BLaER1 treated with 17β-estradiol and CSF1 and Interleukin-3, amounts not matched to agents 10 nM and 100 nM (cell line): ENCODE data around the gene ERBB4.

Experiments
- H3K27ac ChIP-seq, 11 experiments: shearing (Covaris generic); formaldehyde crosslinking; 2 replicates each; pipeline ENCODE4 v1.8.1; 2022
- H3K27me3 ChIP-seq, 11 experiments: shearing (Covaris generic); formaldehyde crosslinking; 2 replicates each; pipeline ENCODE4 v1.8.1; 2022
- H3K36me3 ChIP-seq, 11 experiments: shearing (Covaris generic); formaldehyde crosslinking; 2 replicates each; pipeline ENCODE4 v1.8.1; 2022
- H3K4me1 ChIP-seq, 10 experiments: shearing (Covaris generic); formaldehyde crosslinking; 2 replicates each; pipeline ENCODE4 v1.8.1; 2022
- H3K4me2 ChIP-seq, 11 experiments: shearing (Covaris generic); formaldehyde crosslinking; 2 replicates each; pipeline ENCODE4 v1.8.1; 2022
- H3K4me3 ChIP-seq, 10 experiments: shearing (Covaris generic); formaldehyde crosslinking; 2 replicates each; pipeline ENCODE4 v1.8.1; 2022
- H3K9ac ChIP-seq, 11 experiments: shearing (Covaris generic); formaldehyde crosslinking; 2 replicates each; pipeline ENCODE4 v1.8.1; 2022
- H3K9me3 ChIP-seq, 11 experiments: shearing (Covaris generic); formaldehyde crosslinking; replicated peaks in 1 of 11; 2 replicates each; pipeline ENCODE4 v1.8.1; 2022
- H4K20me1 ChIP-seq, 11 experiments: shearing (Covaris generic); formaldehyde crosslinking; 2 replicates each; pipeline ENCODE4 v1.8.1; 2022
- Cebpa-rat ChIP-seq, 11 experiments: shearing (Covaris generic); IDR thresholded peaks; 2 replicates each; pipeline ENCODE4 v1.8.1; 2022

The ERBB4 gene

GRCh38 chr2:211898702-211899101 lies 639.9 kb downstream of the ERBB4 start:
- no peaks in the 10 kb centered on the region for H3K9me3 ChIP-seq
- H3K36me3 ChIP-seq = no peaks in the 10 kb centered on the region
- no peaks in the 10 kb centered on the region for H3K27me3 ChIP-seq
- H3K27ac ChIP-seq = no peak overlapping the region
- no peaks in the 10 kb centered on the region for H4K20me1 ChIP-seq
- H3K4me1 ChIP-seq = no peaks in the 10 kb centered on the region
- no peak overlapping the region for H3K9ac ChIP-seq
- H3K4me2 ChIP-seq = no peak overlapping the region
- H3K4me3 ChIP-seq = no peak overlapping the region
- no peak for TF ChIP-seq Cebpa-rat (IDR thresholded peaks at IDR 0.05)

- Histone ChIP-seq H3K4me1 (no peaks in the 10 kb centered on the region), H4K20me1 (no peaks in the 10 kb centered on the region), H3K27ac (no peak overlapping the region), H3K9ac (no peak overlapping the region), H3K27me3 (no peaks in the 10 kb centered on the region), H3K4me2 (no peak overlapping the region), H3K36me3 (no peaks in the 10 kb centered on the region), H3K9me3 (no peaks in the 10 kb centered on the region), H3K4me3 (no peak overlapping the region)
- TF ChIP-seq Cebpa-rat (IDR thresholded peaks at IDR 0.05) = no peak
Observed at GRCh38 chr2:211881449-211881848, 657.2 kb downstream of the ERBB4 start.

GRCh38 chr2:211879323-211879722 lies 659.3 kb downstream of the ERBB4 start:
- Histone ChIP-seq H3K9ac (no peak overlapping the region), H3K27me3 (no peaks in the 10 kb centered on the region), H3K4me2 (no peak overlapping the region), H4K20me1 (no peaks in the 10 kb centered on the region), H3K27ac (no peak overlapping the region), H3K9me3 (no peaks in the 10 kb centered on the region), H3K36me3 (no peaks in the 10 kb centered on the region), H3K4me3 (no peak overlapping the region), H3K4me1 (no peaks in the 10 kb centered on the region)
- no peak for TF ChIP-seq Cebpa-rat (IDR thresholded peaks at IDR 0.05)

- no peak overlapping the region for H3K4me2 ChIP-seq
- no peaks in the 10 kb centered on the region for H3K4me1 ChIP-seq
- H3K4me3 ChIP-seq = no peak overlapping the region
- no peak overlapping the region for H3K27ac ChIP-seq
- no peaks in the 10 kb centered on the region for H3K27me3 ChIP-seq
- H3K9me3 ChIP-seq = no peaks in the 10 kb centered on the region
- TF ChIP-seq Cebpa-rat (IDR thresholded peaks at IDR 0.05) = no peak
- no peak overlapping the region for H3K9ac ChIP-seq
- no peaks in the 10 kb centered on the region for H4K20me1 ChIP-seq
- H3K36me3 ChIP-seq = no peaks in the 10 kb centered on the region
Observed at GRCh38 chr2:211877061-211877460, 661.5 kb downstream of the ERBB4 start.

GRCh38 chr2:211875488-211875887 lies 663.1 kb downstream of the ERBB4 start:
- no peaks in the 10 kb centered on the region for H3K36me3 ChIP-seq
- H3K27ac ChIP-seq = no peak overlapping the region
- H3K9me3 ChIP-seq = no peaks in the 10 kb centered on the region
- no peak for TF ChIP-seq Cebpa-rat (IDR thresholded peaks at IDR 0.05)
- H3K4me3 ChIP-seq = no peak overlapping the region
- no peak overlapping the region for H3K4me2 ChIP-seq
- H4K20me1 ChIP-seq = no peaks in the 10 kb centered on the region
- H3K4me1 ChIP-seq = no peaks in the 10 kb centered on the region
- H3K27me3 ChIP-seq = no peaks in the 10 kb centered on the region
- H3K9ac ChIP-seq = no peak overlapping the region

DNA sequence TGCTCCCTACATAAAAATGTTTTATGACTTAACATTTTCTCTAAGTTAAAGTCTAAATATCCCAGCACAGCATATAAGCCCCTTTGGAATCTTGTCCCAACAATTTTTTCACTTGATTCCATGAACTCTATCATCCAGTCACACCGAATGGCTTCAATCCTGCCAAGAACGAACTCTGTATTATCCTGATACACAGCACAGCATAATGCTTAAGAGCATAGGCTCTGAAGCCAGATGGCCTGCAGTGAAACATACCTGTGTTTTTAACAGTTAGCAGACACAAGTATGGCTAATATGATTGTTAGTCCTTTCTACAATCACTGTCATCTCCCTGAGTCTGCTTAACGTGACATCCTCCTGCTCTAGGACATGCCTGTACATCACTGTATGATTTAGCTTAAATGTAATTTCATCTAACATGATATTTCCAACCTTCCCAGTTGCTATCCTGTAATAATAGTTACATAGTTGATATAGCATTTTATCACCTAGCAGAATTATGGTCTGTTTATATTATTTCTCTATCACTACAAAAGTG lies 669.5 kb downstream of the ERBB4 start:
- no peaks in the 10 kb centered on the region for H3K27me3 ChIP-seq
- no peak overlapping the region for H3K9ac ChIP-seq
- no peak overlapping the region for H3K4me2 ChIP-seq
- H3K27ac ChIP-seq = no peak overlapping the region
- no peak for TF ChIP-seq Cebpa-rat (IDR thresholded peaks at IDR 0.05)
- peaks cover 0 to 11% (median 0%) of the 10 kb centered on the region in 10 experiments; a peak in 4 of 20 replicates for H3K4me1 ChIP-seq
- no peak overlapping the region for H3K4me3 ChIP-seq
- H3K36me3 ChIP-seq = no peaks in the 10 kb centered on the region
- H4K20me1 ChIP-seq = no peaks in the 10 kb centered on the region
- H3K9me3 ChIP-seq = peaks cover 0 to 3% (median 0%) of the 10 kb centered on the region in 11 experiments; a peak in 1 of 22 replicates

GRCh38 chr2:211867845-211868451 lies 670.7 kb downstream of the ERBB4 start:
- Histone ChIP-seq H3K27ac (no peak overlapping the region), H3K4me1 (peaks cover 0 to 11% (median 0%) of the 10 kb centered on the region in 10 experiments; a peak in 4 of 20 replicates), H3K36me3 (no peaks in the 10 kb centered on the region), H3K9ac (no peak overlapping the region), H3K9me3 (peaks cover 3 to 14% (median 6%) of the 10 kb centered on the region in 11 experiments; a peak in 20 of 22 replicates), H3K4me2 (peak overlapping the region in 2 of 11 experiments; percentile 20 to 47; a peak in 2 of 22 replicates), H3K27me3 (no peaks in the 10 kb centered on the region), H4K20me1 (no peaks in the 10 kb centered on the region), H3K4me3 (no peak overlapping the region)
- no peak for TF ChIP-seq Cebpa-rat (IDR thresholded peaks at IDR 0.05)

GRCh38 chr2:211864328-211864727 lies 674.3 kb downstream of the ERBB4 start:
- peaks cover 0 to 11% (median 0%) of the 10 kb centered on the region in 10 experiments; a peak in 4 of 20 replicates for H3K4me1 ChIP-seq
- no peak for TF ChIP-seq Cebpa-rat (IDR thresholded peaks at IDR 0.05)
- no peaks in the 10 kb centered on the region for H4K20me1 ChIP-seq
- H3K27ac ChIP-seq = no peak overlapping the region
- no peak overlapping the region for H3K4me3 ChIP-seq
- peaks cover 7 to 19% (median 11%) of the 10 kb centered on the region in 11 experiments; a peak in 20 of 22 replicates for H3K9me3 ChIP-seq
- no peaks in the 10 kb centered on the region for H3K36me3 ChIP-seq
- H3K27me3 ChIP-seq = no peaks in the 10 kb centered on the region
- H3K4me2 ChIP-seq = no peak overlapping the region
- H3K9ac ChIP-seq = no peak overlapping the region

DNA sequence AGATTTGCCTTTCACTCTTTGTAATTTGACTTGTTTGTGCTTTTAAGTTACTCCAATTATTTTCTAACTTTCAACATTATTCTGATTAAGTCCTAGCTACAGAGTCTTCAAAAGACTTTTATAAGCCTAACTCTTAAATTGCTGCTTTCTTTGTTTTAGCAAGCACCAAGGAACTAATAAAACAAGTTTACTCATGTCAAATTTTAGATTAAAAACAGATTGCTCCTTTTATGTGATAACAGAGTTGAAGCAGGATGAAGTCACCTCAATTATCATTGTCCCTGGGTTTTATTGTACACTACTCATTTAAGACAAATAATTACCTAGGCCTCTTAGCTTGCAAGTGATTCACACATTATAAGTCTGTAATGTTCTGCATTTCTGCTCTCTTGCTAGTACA lies 678.4 kb downstream of the ERBB4 start:
- Histone ChIP-seq H3K27ac (no peak overlapping the region), H4K20me1 (no peaks in the 10 kb centered on the region), H3K4me1 (no peaks in the 10 kb centered on the region), H3K9me3 (peaks cover 7 to 19% (median 11%) of the 10 kb centered on the region in 11 experiments; a peak in 20 of 22 replicates), H3K27me3 (no peaks in the 10 kb centered on the region), H3K4me2 (no peak overlapping the region), H3K36me3 (no peaks in the 10 kb centered on the region), H3K9ac (no peak overlapping the region), H3K4me3 (no peak overlapping the region)
- no peak for TF ChIP-seq Cebpa-rat (IDR thresholded peaks at IDR 0.05)

- no peak overlapping the region for H3K4me3 ChIP-seq
- H3K9me3 ChIP-seq = no peaks in the 10 kb centered on the region
- no peaks in the 10 kb centered on the region for H3K27me3 ChIP-seq
- H3K9ac ChIP-seq = no peak overlapping the region
- H4K20me1 ChIP-seq = no peaks in the 10 kb centered on the region
- H3K4me1 ChIP-seq = no peaks in the 10 kb centered on the region
- no peaks in the 10 kb centered on the region for H3K36me3 ChIP-seq
- TF ChIP-seq Cebpa-rat (IDR thresholded peaks at IDR 0.05) = no peak
- no peak overlapping the region for H3K4me2 ChIP-seq
- no peak overlapping the region for H3K27ac ChIP-seq
Observed at GRCh38 chr2:211854832-211855231, 683.8 kb downstream of the ERBB4 start.
